ENCODE data around the gene BORCS8.
"Not testable (repeated sequence)": the region's sequence is repeated elsewhere in the genome, so short reads cannot be mapped to it uniquely, and the experiment has no call there.

Gene BORCS8

GRCh38 chr19:19179548-19180441 is 12.2 kb downstream of the BORCS8 start:
- no peak for DNase-seq

DNA sequence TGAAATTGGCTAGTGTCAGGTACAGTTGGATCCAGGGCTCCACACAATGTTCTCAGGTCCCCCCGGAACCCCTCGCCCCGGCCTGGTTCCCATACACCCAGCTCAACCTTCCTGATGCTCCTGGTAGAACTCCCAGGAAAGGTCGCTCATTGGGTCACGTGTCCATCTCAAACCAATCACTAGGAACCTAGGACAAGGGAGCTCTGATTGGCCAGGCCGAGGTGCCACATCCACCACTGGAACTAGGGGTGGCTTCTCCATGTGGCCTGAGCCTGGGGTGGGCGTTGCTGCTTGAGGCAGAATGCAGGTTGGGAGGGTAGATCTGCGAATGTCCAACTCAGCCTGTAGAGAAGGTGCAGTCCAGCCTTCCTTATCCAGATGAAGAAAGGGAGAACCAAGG is 15.0 kb downstream of the BORCS8 start:
- no peak for DNase-seq

DNA sequence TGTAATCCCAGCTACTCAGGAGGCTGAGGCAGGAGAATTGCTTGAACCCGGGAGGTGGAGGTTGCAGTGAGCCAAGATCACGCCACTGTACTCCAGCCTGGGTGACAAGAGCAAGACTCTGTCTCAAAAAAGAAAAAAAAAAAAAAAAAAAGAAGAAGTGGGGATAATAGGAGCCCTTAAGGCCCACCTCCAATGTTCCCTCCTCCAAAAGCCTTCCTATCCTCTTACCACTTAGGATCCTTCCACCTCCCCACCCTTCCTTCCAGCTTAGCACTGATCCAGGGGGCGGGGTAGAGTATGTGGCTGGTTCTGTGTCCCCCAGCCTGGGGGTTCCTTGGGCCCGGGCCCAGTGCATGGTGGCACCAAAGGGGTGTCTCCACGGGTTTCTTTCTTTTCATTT is 18.7 kb downstream of the BORCS8 start:
- DNase-seq: not testable (repeated sequence)

GRCh38 chr19:19171821-19172532 is 20.0 kb downstream of the BORCS8 start:
- peak in 1 of 2 donors; percentile 8 for DNase-seq

DNA sequence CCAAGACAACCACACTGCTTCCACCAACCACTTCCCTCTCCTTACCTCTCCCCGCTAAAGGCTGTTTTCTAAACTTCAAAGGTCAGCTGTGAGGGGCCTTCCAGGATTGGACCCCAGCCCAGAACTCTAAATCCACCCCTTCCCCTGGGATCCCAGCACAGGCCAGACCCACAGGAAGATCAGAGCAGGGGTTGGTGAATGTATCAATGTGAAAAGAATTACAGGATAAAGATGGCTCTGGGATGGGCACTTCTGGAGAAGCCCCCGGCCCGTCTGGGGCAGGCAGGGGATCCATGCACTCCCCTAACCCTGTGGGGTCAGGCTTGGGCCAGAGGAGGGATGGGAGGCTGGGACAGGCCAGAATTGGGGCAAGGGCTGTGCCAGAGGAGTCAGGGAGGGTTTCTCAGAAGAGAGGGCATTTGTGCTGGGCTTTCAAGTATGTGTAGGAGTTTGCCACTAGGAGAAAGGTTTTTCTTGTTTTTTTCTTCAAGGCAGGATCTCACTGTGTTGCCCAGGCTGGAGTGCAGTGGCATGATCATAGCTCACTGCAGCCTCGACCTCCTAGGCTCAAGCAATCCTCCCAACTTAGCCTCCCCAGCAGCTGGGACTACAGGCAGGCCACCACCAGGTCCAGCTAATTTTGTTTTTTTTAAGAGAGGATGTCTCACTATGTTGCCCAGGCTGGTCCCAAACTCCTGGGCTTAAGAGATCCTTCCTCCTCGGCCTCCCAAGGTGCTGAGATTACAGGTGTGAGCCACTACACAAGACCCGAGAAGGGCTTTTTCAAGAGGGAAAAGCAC is 20.9 kb downstream of the BORCS8 start:
- DNase-seq: no peak

DNA sequence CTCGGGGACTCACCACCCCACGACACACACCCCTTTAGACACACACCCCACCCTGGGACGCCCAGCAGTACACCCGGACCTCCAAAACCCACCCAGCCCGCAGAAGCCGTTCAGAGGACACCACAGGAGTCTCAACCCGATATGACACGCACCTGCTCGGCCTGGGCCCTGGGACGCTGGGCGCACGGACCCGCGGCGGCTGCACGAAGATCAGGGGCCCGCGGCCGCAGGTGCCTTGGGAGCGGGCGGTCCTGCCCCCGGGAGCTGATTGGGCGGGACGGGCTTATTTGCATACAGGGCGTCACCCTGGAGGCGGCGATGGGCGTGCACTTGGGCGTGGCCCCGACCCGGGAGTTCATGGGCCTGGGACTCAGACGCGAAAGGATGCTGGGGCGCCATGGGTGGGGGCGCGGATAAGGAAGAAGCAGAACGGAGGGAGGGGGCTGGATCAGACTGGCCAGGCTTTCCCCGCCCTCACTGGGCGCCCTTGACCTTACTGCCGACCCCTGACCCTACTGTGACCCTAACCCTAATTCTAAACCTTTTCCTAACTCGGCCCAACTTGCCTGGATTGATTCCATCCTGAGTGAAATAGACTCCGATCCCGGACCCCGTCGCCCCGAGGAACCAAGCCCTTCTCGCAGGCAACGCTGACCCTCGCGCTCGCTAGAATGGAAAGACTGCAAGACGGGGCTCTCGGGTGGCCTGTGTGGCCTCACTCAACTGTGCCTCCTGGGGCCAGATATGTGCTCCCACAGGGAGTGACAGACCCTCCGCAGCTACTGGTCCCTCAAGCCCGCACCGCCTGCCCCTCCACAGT is 21.7 kb downstream of the BORCS8 start, which contains the start of gene MEF2B:
Gene MEF2B, minus strand, starts transcription at position 211 of the 820 bp plus-strand sequence. CDS start 19,528 bp downstream, outside the sequence.
- peak; percentile 26 to 49 for DNase-seq

- DNase-seq: no peak
Measured at GRCh38 chr19:19169236-19170052, 22.5 kb downstream of the BORCS8 start.

DNA sequence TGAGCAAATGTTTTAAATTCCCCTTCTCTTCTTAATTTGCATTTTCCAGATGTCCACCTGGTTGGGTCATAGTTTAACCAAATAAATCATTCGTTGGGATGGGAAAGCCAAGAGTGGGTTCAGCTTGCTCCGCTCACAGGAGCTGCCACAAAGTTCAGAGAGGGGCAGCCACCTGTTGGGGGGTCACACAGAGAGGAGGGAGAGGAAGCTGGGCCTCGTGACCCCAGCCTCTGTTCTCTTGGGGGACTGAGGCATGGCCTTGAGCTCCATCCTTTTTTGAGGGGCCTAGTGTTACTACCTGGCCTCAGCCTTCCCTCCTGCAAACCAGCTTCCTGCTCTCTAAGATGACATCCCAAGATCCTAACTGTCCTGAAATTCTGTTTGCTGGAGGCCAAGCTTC is 24.3 kb downstream of the BORCS8 start:
- DNase-seq: no peak

GRCh38 chr19:19165396-19165795 is 26.6 kb downstream of the BORCS8 start:
- DNase-seq: no peak

DNA sequence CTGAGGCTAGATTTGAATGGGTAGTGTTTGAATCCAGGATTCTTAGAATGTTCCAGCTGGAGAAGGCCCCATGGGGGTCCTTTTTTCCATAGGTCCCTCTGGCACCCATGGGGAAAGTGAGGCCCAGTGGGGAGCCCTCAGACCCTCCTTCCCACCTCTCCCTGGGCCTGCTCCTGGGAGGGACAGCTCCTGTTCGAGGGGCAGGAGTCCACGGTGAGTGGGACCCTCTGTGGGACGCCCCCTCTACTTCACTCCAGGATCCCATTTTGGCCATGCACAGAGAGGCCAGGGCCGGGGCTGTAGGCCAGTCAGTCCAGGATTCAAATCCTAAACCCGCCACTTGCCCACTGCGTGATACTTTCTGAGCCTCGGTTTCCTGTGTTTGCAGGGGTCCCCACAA is 29.5 kb downstream of the BORCS8 start:
- no peak for DNase-seq

- no peak for DNase-seq
Measured at GRCh38 chr19:19160461-19161035, 31.4 kb downstream of the BORCS8 start.

GRCh38 chr19:19159534-19159933 is 32.4 kb downstream of the BORCS8 start:
- no peak for DNase-seq

DNA sequence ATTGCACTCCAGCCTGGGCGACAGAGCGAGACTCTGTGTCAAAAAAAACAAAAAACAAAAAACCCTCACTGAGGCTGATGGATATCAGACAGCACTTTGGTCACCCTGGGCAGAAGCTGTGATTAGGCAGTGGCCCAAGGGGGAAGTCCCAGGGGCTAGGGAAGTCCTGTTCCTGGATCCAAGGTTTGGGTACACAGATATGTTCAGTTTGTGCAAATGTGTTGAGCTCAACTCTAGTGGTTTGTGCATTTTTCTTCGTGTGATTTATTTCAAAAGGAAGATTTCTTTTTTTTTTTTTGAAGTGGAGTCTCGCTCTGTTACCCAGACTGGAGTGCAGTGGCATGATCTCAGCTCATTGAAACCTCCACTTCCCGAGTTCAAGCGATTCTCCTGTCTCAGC is 34.1 kb downstream of the BORCS8 start:
- peak in 1 of 2 donors; percentile 11 for DNase-seq

- DNase-seq: no peak
Measured at GRCh38 chr19:19155495-19156219, 36.3 kb downstream of the BORCS8 start.

- no peak for DNase-seq
Measured at GRCh38 chr19:19154768-19155494, 37.0 kb downstream of the BORCS8 start.

DNA sequence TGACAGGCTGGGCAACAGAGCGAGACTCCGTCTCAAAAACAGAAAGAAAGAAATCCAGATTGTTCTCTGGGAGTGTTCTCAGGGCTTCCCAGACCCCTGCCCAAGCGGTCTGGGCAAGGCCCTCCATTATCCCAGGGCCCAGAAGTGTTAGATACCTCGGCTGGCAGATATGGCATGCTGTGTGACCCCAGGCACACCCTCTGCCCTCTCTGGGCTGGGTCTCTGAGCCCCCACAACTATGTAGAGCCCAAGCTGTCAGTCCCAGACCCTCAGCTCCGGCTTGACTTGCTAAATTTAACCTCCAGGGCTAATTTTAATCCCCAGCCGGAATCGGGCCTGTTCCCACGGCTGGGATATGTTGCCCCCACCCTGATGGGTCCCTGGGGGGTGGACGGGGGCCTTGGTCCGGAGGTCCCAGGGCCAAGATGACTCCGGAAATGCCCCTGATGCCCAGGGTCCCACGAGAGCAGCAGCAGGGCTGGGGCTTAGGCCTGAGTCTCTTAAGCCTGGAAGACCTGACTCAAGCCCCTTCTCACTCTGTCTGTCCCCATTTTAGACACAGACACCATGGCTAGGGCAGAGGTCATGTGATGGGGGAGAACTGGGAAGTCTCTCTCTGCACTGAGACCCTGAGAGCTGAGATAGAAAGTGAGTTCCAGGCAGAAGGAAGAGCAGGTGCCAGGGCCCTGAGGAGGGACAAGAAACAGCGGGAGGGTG is 39.1 kb downstream of the BORCS8 start:
- no peak for DNase-seq

DNA sequence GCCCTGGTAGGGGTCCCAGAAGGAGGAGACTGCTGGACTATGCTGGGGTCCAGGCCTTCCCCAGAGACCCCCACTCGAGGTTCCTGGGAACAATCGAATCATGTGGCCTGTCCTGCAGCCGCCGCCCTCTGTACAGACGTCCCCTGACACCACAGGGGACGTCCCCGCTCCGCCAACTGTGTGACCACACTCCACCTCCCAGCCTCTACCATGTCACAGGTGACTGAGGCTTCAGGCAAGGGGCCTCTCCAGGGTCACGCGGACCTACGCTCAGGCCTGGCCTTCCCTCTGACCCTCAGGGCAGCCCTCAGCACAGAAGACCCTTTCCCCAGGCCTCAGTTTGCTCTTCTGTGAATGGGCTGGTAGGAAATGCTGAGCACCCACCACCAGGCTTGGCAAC is 40.5 kb downstream of the BORCS8 start:
- DNase-seq: no peak

- DNase-seq: no peak
Measured at GRCh38 chr19:19149435-19149834, 42.5 kb downstream of the BORCS8 start.

DNA sequence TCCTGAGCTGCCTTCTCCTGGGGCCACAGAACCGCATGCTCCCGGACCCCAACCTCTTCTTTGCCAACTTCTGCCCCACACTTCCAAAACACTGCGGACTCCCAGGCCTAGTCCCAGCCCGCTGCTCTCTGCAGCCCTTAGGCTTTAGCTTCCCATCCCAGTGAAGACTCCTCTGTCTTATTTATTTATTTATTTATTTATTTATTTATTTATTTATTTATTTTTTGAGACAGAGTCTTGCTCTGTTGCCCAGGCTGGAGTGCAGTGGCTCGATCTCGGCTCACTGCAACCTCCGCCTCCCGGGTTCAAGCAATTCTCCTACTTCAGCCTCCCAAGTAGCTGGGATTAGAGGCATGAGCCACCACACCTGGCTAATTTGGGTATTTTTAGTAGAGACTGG is 43.4 kb downstream of the BORCS8 start:
- not testable (repeated sequence) for DNase-seq
